ENCODE measurements around the gene PLXDC1. TPM values are rescaled to one million over a fixed set of nuclear protein-coding genes. Genes with fewer than 3 reads are reported as not detected.

Gene PLXDC1
- total RNA-seq, 4 donors from 2014 or later, result 6.5 to 21.6 (median 9.1) TPM

DNA sequence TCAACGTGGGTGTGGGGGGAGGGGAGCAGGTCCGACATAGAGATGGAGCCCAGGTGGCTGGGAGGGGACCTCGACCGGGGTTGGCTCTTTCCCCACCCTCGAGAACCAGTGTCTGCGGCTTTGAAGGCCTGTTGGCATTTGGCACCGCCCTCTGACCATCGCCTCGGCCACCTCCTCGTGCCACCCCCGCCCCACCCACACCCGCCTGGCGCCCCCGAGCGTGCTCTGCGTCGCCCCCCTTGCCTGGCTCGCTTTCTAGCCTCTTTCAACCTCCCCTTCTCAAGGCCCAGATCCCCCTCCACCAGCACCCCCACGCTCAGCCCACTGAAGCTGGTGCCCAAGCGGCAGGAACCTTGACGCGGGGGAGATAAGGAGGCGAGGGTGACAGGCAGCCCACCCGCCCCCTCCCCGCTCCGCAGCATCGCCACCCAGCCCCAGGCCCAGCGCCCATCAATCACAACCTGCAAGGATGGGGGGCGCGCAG is 45.4 kb upstream of the PLXDC1 start:
- TF ChIP-seq, protein P1, sequence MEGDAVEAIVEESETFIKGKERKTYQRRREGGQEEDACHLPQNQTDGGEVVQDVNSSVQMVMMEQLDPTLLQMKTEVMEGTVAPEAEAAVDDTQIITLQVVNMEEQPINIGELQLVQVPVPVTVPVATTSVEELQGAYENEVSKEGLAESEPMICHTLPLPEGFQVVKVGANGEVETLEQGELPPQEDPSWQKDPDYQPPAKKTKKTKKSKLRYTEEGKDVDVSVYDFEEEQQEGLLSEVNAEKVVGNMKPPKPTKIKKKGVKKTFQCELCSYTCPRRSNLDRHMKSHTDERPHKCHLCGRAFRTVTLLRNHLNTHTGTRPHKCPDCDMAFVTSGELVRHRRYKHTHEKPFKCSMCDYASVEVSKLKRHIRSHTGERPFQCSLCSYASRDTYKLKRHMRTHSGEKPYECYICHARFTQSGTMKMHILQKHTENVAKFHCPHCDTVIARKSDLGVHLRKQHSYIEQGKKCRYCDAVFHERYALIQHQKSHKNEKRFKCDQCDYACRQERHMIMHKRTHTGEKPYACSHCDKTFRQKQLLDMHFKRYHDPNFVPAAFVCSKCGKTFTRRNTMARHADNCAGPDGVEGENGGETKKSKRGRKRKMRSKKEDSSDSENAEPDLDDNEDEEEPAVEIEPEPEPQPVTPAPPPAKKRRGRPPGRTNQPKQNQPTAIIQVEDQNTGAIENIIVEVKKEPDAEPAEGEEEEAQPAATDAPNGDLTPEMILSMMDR (IDR thresholded peaks at IDR 0.05), result no peak
- ATAC-seq (ENCODE audit: low FRiP score) (no peak), DNase-seq (ENCODE audit: low spot score) (no peak)

DNA sequence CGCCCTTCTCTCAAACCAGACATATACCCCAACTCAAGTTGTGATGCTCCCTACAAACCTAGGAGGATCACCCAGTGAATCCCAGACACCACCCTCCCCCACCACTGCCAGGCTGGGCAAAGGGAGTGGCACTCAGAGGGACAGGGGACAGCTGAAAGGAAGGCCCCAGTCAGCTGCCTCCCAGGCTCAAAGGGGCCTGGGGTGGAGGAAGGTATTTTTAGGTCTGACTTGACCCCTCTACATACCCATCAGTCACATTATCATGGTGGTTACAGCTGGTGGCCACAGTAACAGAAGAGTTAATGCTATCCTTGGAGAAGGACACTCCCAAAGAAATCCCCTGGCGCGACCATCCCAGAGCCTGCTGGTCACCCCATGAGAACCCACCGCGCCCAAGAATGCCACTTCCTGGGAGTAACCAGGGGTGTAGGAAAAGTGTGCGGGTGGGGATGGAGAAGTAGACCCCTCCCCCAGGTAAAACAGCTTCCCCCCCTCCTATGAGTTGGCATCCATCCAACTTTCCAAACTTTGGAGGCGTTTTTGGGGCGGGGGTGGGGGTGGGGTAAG is 44.9 kb upstream of the PLXDC1 start:
- no peak for ATAC-seq (ENCODE audit: low FRiP score)
- DNase-seq (ENCODE audit: low spot score), result no peak
- TF ChIP-seq, protein P1 (IDR thresholded peaks at IDR 0.05), result no peak

DNA sequence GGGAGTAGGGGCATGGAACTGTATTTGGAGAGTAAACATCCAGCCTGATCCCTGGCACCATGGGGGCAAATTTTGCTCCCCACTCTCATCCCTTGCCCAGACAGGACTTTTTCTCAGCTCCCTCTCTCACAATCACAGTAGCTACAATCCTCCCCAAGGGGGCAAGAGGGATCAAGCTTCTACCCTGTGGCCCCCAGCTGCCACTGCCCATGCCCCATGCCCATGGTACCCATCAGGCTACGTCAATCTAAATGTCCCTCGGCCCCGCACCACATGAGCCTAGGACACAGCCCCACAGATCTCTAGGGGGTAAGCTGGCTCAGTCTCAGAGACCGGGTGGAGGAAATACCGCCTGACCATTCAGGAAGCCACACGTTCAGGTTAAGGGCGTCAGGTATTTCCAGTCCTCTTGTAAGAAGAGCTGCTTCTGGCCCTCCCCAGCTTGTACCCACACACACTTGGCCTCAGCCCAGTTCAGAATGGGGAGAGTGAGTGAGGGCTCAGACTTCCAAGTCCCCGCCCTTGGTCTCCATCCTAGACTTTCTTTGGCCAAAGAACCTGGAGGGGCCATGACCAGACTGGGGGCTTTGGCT is 44.2 kb upstream of the PLXDC1 start:
- DNase-seq (ENCODE audit: low spot score) (no peak), ATAC-seq (ENCODE audit: low FRiP score) (no peak)
- TF ChIP-seq, protein P1 (IDR thresholded peaks at IDR 0.05), result no peak

DNA sequence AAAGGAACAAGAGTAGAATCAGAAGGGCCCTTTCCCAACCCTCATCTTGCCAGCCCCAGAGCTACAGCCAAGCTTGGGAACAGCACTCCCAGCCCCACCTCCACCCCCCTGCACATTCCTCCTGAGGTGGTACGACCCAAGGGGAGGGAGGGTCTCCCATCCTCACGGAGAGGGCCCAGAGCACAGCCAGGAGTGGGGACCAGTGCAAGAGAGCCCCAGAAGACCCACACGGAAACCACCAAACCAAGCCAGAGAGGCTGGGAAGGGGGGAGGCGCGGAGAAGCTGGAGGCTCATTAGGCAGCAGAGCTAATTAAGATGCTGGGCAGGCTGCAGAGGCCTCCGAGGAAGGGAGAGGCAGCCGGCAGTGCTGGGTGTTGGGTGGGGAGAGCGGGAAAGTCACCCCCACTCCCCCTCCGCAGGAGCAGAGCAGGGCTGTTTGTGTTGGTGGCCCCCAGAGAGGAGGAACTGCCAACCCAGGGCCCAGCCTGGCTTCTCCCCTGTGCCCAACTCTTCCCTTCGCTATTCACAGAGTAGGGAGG is 43.6 kb upstream of the PLXDC1 start:
- TF ChIP-seq, protein P1 (IDR thresholded peaks at IDR 0.05), result no peak
- DNase-seq (ENCODE audit: low spot score), result no peak
- no peak for ATAC-seq (ENCODE audit: low FRiP score)

DNA sequence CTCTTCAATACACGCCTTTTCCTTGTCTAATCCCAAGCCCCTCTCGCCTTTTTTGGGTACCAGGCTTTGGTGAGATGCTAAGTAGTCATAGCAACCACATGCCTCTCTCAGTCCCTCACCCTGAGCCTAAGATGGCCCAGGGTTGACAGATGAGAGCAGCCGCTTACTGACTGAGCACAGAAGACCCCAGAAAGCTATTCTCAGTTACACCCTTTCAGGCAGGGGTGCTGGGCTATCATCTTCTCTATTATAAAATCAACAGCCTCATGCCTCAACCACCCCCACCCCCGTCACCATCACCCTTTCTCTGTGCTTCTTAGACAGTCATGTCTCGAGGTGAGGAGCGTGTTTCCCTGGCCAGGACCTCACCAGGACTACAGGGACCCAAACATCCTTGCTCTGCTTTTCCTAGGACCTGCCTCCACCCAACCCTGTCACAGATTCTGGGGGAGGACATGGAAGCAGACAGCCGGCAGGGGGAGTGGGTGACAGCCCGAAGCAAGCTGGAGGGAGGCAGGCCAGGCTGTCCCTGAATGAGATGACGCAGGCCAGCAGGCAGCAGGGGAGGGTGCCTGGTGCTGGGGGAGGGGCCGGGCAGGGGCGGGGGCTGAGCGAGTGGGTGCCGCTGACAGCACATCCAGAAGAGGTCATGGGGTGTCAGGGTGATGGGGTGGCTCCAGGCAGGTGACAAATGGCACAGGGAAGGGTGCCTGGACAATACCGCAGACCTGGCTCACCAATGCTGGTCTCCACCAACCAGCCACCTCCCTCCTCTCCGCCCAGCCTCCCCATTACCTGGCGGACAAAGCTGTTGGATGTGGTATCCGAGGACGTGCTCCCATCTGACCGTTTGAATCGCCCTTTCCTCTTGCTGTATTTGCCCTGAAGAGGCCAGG is 42.9 kb upstream of the PLXDC1 start:
- TF ChIP-seq, protein P1 (IDR thresholded peaks at IDR 0.05), result no peak
- ATAC-seq (ENCODE audit: low FRiP score) (no peak), DNase-seq (ENCODE audit: low spot score) (no peak)

DNA sequence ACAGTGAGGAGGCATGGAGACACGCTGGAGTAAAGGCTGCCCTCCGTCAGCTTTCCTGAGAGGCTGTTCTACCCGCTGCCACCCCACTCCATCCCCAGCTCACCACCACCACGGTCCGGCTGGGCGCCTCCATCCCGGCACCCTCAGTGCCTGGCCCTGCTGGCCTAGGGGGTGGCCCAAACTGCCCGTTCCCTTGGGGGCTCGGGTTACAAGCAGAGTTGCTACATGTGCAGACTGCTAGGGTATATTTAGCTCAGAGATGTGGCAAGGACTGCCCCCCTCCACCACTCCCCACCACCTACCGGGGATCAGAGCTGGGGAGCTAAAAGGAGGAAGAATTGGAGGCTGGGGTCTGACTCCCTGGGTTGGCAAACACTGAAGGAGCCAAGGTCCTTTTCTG is 41.9 kb upstream of the PLXDC1 start:
- DNase-seq (ENCODE audit: low spot score), result no peak
- no peak for ATAC-seq (ENCODE audit: low FRiP score)
- TF ChIP-seq, protein P1 (IDR thresholded peaks at IDR 0.05), result no peak

Data from omental fat pad (tissue), 4 donors.